Measurements from ENCODE around the gene FHAD1.

The FHAD1 gene

DNA sequence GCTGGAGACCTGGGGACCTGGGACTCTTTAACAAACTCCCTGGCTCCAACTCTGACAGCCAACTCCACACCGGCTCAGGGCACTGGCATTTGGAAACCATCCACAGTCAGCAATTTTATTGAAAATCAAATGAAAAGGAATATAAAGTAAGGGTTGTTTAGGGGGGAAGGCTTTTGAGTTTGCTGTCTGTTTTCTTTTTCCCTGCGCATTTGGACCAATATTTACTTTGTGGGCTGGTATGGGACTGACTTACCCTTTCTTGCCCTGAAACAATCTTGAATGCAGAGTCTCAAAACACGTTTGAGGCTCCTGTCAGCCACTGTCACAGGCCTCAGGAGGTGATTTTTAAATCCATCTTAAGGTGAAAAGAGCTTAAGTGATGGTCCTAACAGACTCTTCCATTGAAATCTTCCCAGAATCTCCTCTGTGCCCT lies 147.3 kb downstream of the FHAD1 start:
- TF ChIP-seq CTCF (IDR thresholded peaks at IDR 0.05; ENCODE audit: control extremely low read depth, extremely low read depth, low read depth, missing control alignments): no peak
- DNase-seq (ENCODE audit: extremely low spot score): no peak
- POLR2A ChIA-PET: no interaction called here
- CTCF ChIA-PET: no interaction called here

DNA sequence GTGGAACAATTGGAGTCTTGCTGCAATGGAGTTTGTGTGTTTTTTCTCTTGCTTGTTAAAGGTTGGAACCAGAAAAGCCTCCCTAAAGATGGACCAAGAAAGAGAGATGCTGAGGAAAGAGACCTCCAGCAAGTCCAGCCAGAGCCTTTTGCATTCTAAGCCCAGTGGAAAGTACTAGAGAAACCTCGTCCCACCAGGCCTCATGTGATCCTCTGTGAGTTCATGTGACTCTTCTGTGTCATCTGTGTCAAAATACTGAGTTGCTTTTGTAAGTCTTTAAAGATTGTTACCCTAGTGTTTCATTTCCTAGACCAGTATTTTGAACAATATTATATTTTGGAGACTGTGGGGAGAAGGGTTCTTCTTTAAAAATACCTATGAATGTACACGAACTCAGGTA lies 150.2 kb downstream of the FHAD1 start:
- ChIA-PET CTCF (interaction anchor here (0.8 kb wide), 1 partner anchor 11 kb away, joined by 4 read pairs; no protein-coding TSS in a partner anchor), POLR2A (no interaction called here)
- DNase-seq (ENCODE audit: extremely low spot score): no peak
- no peak for TF ChIP-seq CTCF (IDR thresholded peaks at IDR 0.05; ENCODE audit: control extremely low read depth, extremely low read depth, low read depth, missing control alignments)

DNA sequence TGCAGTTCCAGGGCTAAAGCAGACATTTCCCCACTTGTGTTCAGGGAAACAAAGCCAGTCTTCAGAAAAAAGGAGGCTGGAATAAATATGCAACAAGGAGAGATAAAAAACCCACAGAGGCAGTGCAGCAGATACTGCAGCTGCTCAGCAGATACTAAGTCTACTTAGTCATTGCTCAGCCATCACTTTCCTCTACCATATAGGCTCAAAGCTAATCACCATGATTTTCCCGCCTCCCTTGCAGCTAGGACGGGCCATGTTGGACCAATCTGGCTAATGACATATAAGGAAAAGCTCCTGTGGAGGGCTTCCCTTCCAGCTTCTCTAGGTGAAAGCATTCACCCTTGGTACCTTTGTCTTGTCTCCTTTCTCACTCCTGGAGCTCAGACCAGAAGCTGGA lies 152.7 kb downstream of the FHAD1 start:
- ChIA-PET POLR2A (no interaction called here), CTCF (interaction anchor here (1.3 to 1.9 kb wide), 3 partner anchors 13 to 65 kb away, joined by 3 to 4 read pairs (median 3); no protein-coding TSS in a partner anchor)
- DNase-seq (ENCODE audit: extremely low spot score): no peak
- no peak for TF ChIP-seq CTCF (IDR thresholded peaks at IDR 0.05; ENCODE audit: control extremely low read depth, extremely low read depth, low read depth, missing control alignments)

DNA sequence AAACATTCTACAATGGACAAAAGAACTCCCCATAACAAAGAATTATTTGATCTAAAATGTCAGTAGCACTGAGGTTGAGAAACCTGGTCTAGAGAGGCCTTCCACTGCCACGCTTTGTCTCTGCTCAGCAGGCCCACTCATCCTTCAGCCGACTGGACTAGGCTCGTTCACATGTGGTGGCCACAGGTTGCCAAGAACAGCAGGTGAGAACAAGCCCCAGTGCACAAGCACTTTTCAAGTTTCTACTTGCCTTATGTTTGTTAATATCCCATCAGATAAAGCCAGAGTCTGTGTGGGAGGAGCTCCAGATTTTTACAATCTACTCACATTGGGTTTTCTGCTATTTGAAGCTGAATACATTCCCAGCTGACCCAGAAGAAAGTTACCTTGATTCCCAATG lies 153.6 kb downstream of the FHAD1 start:
- CTCF ChIA-PET: interaction anchor here (1.2 to 1.6 kb wide), 4 partner anchors 9 to 77 kb away, joined by 3 to 8 read pairs (median 4); no protein-coding TSS in a partner anchor
- DNase-seq (ENCODE audit: extremely low spot score): no peak
- POLR2A ChIA-PET: no interaction called here
- TF ChIP-seq CTCF (IDR thresholded peaks at IDR 0.05; ENCODE audit: control extremely low read depth, extremely low read depth, low read depth, missing control alignments): no peak

GRCh38 chr1:15401391-15402055 lies 154.5 kb downstream of the FHAD1 start:
- ChIA-PET CTCF (interaction anchor here (1.2 to 1.6 kb wide), 3 partner anchors 10 to 78 kb away, joined by 3 to 8 read pairs (median 4); no protein-coding TSS in a partner anchor), POLR2A (no interaction called here)
- TF ChIP-seq CTCF (IDR thresholded peaks at IDR 0.05; ENCODE audit: control extremely low read depth, extremely low read depth, low read depth, missing control alignments): no peak
- DNase-seq (ENCODE audit: extremely low spot score): no peak

GRCh38 chr1:15402809-15403450 lies 155.9 kb downstream of the FHAD1 start:
- CTCF ChIA-PET: interaction anchor here (1.2 kb wide), 1 partner anchor 28 kb away, joined by 3 read pairs; no protein-coding TSS in a partner anchor
- DNase-seq (ENCODE audit: extremely low spot score): no peak
- POLR2A ChIA-PET: no interaction called here
- TF ChIP-seq CTCF (IDR thresholded peaks at IDR 0.05; ENCODE audit: control extremely low read depth, extremely low read depth, low read depth, missing control alignments): no peak

Measured in GM10248 (cell line).